Measurements from ENCODE around the gene ZNF670. TPM values are rescaled to one million over a fixed set of nuclear protein-coding genes. Genes with fewer than 3 reads are reported as not detected.

The ZNF670 gene
- total and polyA plus RNA-seq, 9 of the 15 experiments (the other 6 are each of a cell fraction or from before 2014, with no cell fraction given) = 7.1 to 23.4 (median 11.8) TPM

- TF ChIP-seq SMAD4 (CRISPR knock-in tag; conservative IDR thresholded peaks at IDR 0.05) (peak; percentile 90), DIDO1 (tag; IDR thresholded peaks at IDR 0.05; ENCODE audit: low read depth) (no peak), ZNF384 (IDR thresholded peaks at IDR 0.05; ENCODE audit: low read depth, low read length) (no peak), JUND (IDR thresholded peaks at IDR 0.05; ENCODE audit: borderline replicate concordance, low read depth, low read length) (peak; percentile 73; the same call in 1 of the 2 replicates), JUND (tag; IDR thresholded peaks at IDR 0.05; ENCODE audit: borderline replicate concordance, low read depth, low read length) (peak; percentile 17; the same call in 1 of the 3 replicates), CTCFL (IDR thresholded peaks at IDR 0.05; ENCODE audit: borderline replicate concordance, insufficient read depth, low read depth, low read length, poor library complexity, severe bottlenecking) (no peak), GTF3C2 (IDR thresholded peaks at IDR 0.05; ENCODE audit: borderline replicate concordance, extremely low read depth, insufficient read length) (no peak), ZNF76 (CRISPR knock-in tag; IDR thresholded peaks at IDR 0.05; ENCODE audit: borderline replicate concordance) (no peak), TEAD4 (IDR thresholded peaks at IDR 0.05; ENCODE audit: low read length) (peak; percentile 95), TEAD4 (CRISPR knock-in tag; IDR thresholded peaks at IDR 0.05; ENCODE audit: borderline replicate concordance) (no peak), TBL1XR1 (IDR thresholded peaks at IDR 0.05; ENCODE audit: low read length in 2 of 2) (peak; percentile 37 to 84; a peak in 2 of 4 replicates), ZNF830 (CRISPR knock-in tag; IDR thresholded peaks at IDR 0.05) (no peak), THRB (CRISPR knock-in tag; conservative IDR thresholded peaks at IDR 0.05) (no peak), ZNF778 (CRISPR knock-in tag; IDR thresholded peaks at IDR 0.05) (no peak), SRSF7 (optimal IDR thresholded peaks at IDR 0.05; ENCODE audit: low read depth, low read length) (no peak), ZNF561 (CRISPR knock-in tag; conservative IDR thresholded peaks at IDR 0.05) (no peak), NRF1 (conservative IDR thresholded peaks at IDR 0.05 in 1 of 2, IDR thresholded peaks at IDR 0.05 in 1 of 2) (peak; percentile 64 to 71), ZNF121 (CRISPR knock-in tag; conservative IDR thresholded peaks at IDR 0.05) (no peak), DACH1 (IDR thresholded peaks at IDR 0.05; ENCODE audit: partially characterized antibody) (no peak), BCOR (IDR thresholded peaks at IDR 0.05) (peak; percentile 91)
Measured at GRCh38 chr1:247110627-247111258, 32.1 kb upstream of the ZNF670 start (continued).

Data from K562 (cell line).